GM20000 (cell line): ENCODE data around the gene PCNX2.

Experiments used
- DNase-seq: peaks from one replicate; pipeline ENCODE4 v3.0.0; 2012; ENCODE audit warnings: low spot score
- CTCF ChIP-seq: IDR thresholded peaks from 2 replicates; pipeline ENCODE4 v1.5.1; 2012; ENCODE audit warnings: mild to moderate bottlenecking, control low read depth; ENCODE audit errors: extremely low read depth, missing control alignments

Gene PCNX2

GRCh38 chr1:233060461-233060994 lies 235.0 kb downstream of the PCNX2 start:
- TF ChIP-seq CTCF, result no peak
- no peak for DNase-seq

- no peak for TF ChIP-seq CTCF
- no peak for DNase-seq
Measured at GRCh38 chr1:233057836-233058235, 237.7 kb downstream of the PCNX2 start.

- no peak for TF ChIP-seq CTCF
- no peak for DNase-seq
Measured at GRCh38 chr1:233055879-233056641, 239.5 kb downstream of the PCNX2 start.

- no peak for TF ChIP-seq CTCF
- no peak for DNase-seq
Measured at GRCh38 chr1:233045588-233045987, 249.9 kb downstream of the PCNX2 start.

GRCh38 chr1:233042834-233043233 lies 252.7 kb downstream of the PCNX2 start:
- peak; percentile 11 for DNase-seq
- no peak for TF ChIP-seq CTCF

GRCh38 chr1:233040494-233040893 lies 255.0 kb downstream of the PCNX2 start:
- TF ChIP-seq CTCF, result no peak
- no peak for DNase-seq

- DNase-seq, result no peak
- TF ChIP-seq CTCF, result no peak
Measured at GRCh38 chr1:233038581-233038980, 256.9 kb downstream of the PCNX2 start.
